CD4-positive, alpha-beta memory T cell (primary cell): ENCODE data around the gene ASIC3. TPM values are rescaled to one million over a fixed set of nuclear protein-coding genes. Genes with fewer than 3 reads are reported as not detected.

Experiments used
- CTCF ChIA-PET: fragments of 350-600 bp; sonication (Branson Sonifier 250); formaldehyde crosslinking; loops from one replicate; lab custom pipeline; 2021; ENCODE audit warnings: inconsistent platforms; ENCODE audit not compliant: partially characterized antibody; lab: Charles Lee
- POLR2A ChIA-PET: fragments of 350-600 bp; sonication (Branson Sonifier 250); formaldehyde crosslinking; loops from one replicate; lab custom pipeline; 2021; ENCODE audit not compliant: partially characterized antibody; lab: Charles Lee
- DNase-seq, 5 donors: peaks; one replicate each; pipeline versions ENCODE4 v3.0.0 to v3.0.0-alpha.2; 2020 to 2022; ENCODE audit warnings: mixed read lengths in 1 of 5
- H3K27ac ChIP-seq: one replicate; pipeline ENCODE4 v1.7.0; 2013; ENCODE audit warnings: low read depth, low read length
- H3K27me3 ChIP-seq: 2 replicates; pipeline ENCODE4 v1.7.0; 2013; ENCODE audit warnings: mild to moderate bottlenecking, low read length, moderate library complexity; ENCODE audit not compliant: insufficient read depth
- H3K36me3 ChIP-seq: 2 replicates; pipeline ENCODE4 v1.7.0; 2013; ENCODE audit warnings: mild to moderate bottlenecking, low read length, moderate library complexity; ENCODE audit not compliant: insufficient read depth
- H3K4me1 ChIP-seq: 2 replicates; pipeline ENCODE4 v1.7.0; 2013; ENCODE audit warnings: mild to moderate bottlenecking, low read length, moderate library complexity; ENCODE audit not compliant: insufficient read depth
- H3K4me3 ChIP-seq, 2 donors: one replicate each; pipeline ENCODE4 v1.7.0; 2013; ENCODE audit warnings: low read length in 2 of 2, mild to moderate bottlenecking in 1 of 2
- H3K9me3 ChIP-seq, 2 donors: one replicate each; pipeline ENCODE4 v1.7.0; 2013; ENCODE audit warnings: low read length in 2 of 2, control low read depth in 1 of 2; ENCODE audit not compliant: control insufficient read depth in 1 of 2
- H3K27ac Mint-ChIP-seq, 7 donors: one replicate each; pipeline ENCODE4 v1.8.0; 2020 to 2021; ENCODE audit warnings: mixed read lengths in 7 of 7, mild to moderate bottlenecking in 6 of 7, inconsistent platforms in 3 of 7, moderate library complexity in 3 of 7
- H3K27me3 Mint-ChIP-seq, 2 donors: one replicate each; pipeline ENCODE4 v1.8.0; 2020 to 2021; ENCODE audit warnings: mixed read lengths in 2 of 2
- H3K36me3 Mint-ChIP-seq, 2 donors: one replicate each; pipeline ENCODE4 v1.8.0; 2020 to 2021; ENCODE audit warnings: mixed read lengths in 2 of 2, inconsistent platforms in 1 of 2, mild to moderate bottlenecking in 1 of 2
- H3K4me1 Mint-ChIP-seq, 4 donors: one replicate each; pipeline ENCODE4 v1.8.0; 2020 to 2021; ENCODE audit warnings: mixed read lengths in 4 of 4, mild to moderate bottlenecking in 1 of 4
- H3K4me3 Mint-ChIP-seq, 8 donors: one replicate each; pipeline ENCODE4 v1.8.0; 2020 to 2021; ENCODE audit warnings: mixed read lengths in 8 of 8, mild to moderate bottlenecking in 7 of 8, moderate library complexity in 6 of 8, inconsistent platforms in 3 of 8
- H3K9me3 Mint-ChIP-seq, 8 donors: one replicate each; pipeline ENCODE4 v1.8.0; 2020 to 2021; ENCODE audit warnings: mixed read lengths in 8 of 8, mild to moderate bottlenecking in 5 of 8, inconsistent platforms in 3 of 8, moderate library complexity in 1 of 8
- intact Hi-C: fragments of 100-400 bp; cut with micrococcal nuclease; formaldehyde crosslinking; loops from one replicate; pipeline ENCODE4 v1.15.1; 2023
- polyA plus RNA-seq, 2 donors: library from polyadenylated mRNA; unstranded; fragments of 300-500 nt; fragmentation: Illumina TruSeq; gene quantifications; one replicate each; pipeline ENCODE4 v1.2.3, GENCODE V29; 2021
- total RNA-seq, 2 experiments: library from RNA; stranded (reverse); gene quantifications; one replicate each; pipeline ENCODE4 v1.2.3, GENCODE V29; 2021

ASIC3 gene
- total and polyA plus RNA-seq, 4 experiments from 2014 or later: 10.6 to 11.6 TPM; not detected in 2

DNA sequence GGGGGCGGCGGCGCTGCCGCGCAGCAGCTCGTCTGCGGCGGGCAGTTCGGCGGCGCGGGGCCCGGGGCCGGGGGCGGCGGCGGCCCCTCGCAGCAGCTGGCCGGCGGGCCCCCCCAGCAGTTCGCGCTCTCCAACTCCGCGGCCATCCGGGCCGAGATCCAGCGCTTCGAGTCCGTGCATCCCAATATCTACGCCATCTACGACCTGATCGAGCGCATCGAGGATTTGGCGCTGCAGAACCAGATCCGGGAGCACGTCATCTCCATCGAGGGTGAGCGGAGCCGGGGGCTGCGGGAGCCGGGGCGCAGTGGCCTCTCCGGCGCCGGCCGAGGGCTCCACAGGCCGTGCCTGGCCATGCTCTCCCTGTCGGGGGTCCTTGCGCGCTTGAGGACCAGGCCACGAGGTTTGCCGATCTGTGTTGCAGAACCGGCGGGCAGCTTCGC is 38.5 kb downstream of the ASIC3 start:
- H3K4me3 Mint-ChIP-seq: peak overlapping the region; percentile 90 to 94 (median 91)
- peaks cover 0 to 15% of the 10 kb centered on the region in 2 donors for H3K36me3 Mint-ChIP-seq
- Histone ChIP-seq H3K27ac (peak overlapping the region; percentile 62), H3K27me3 (no peaks in the 10 kb centered on the region), H3K4me3 (peak overlapping the region; percentile 69 to 88), H3K36me3 (no peaks in the 10 kb centered on the region), H3K4me1 (peaks cover 46% of the 10 kb centered on the region), H3K9me3 (no peaks in the 10 kb centered on the region)
- intact Hi-C loops: loop anchor here (1.0 to 10.0 kb wide), 2 partner anchors 24 to 112 kb away; partner anchors contain the start of gene KCNH2
- CTCF ChIA-PET: interaction anchor here (1.1 to 5.6 kb wide), 4 partner anchors 21 to 79 kb away, joined by 3 to 29 read pairs (median 7); no protein-coding TSS in a partner anchor
- peak in 3 of 5 donors; percentile 27 to 41 (median 37) for DNase-seq
- no peaks in the 10 kb centered on the region for H3K27me3 Mint-ChIP-seq
- POLR2A ChIA-PET: interaction anchor here (1.0 to 1.5 kb wide), 5 partner anchors 27 to 73 kb away, joined by 3 to 4 read pairs (median 4); partner anchors contain the start of gene ABCB8
- peak overlapping the region; percentile 63 to 96 (median 93) for H3K27ac Mint-ChIP-seq
- H3K4me1 Mint-ChIP-seq: peaks cover 22 to 52% (median 38%) of the 10 kb centered on the region in 4 donors
- peaks cover 0 to 2% (median 0%) of the 10 kb centered on the region in 8 donors for H3K9me3 Mint-ChIP-seq

- POLR2A ChIA-PET: interaction anchor here (1.0 to 1.5 kb wide), 6 partner anchors 27 to 74 kb away, joined by 3 to 5 read pairs (median 4); partner anchors contain the start of genes ABCB8 and CDK5
- Mint-ChIP-seq H3K4me3 (peak overlapping the region; percentile 90 to 94 (median 91)), H3K36me3 (peaks cover 0 to 15% of the 10 kb centered on the region in 2 donors), H3K27ac (peak overlapping the region; percentile 63 to 96 (median 94)), H3K9me3 (peaks cover 0 to 2% (median 0%) of the 10 kb centered on the region in 8 donors), H3K27me3 (no peaks in the 10 kb centered on the region), H3K4me1 (peaks cover 21 to 51% (median 34%) of the 10 kb centered on the region in 4 donors)
- H3K36me3 ChIP-seq: no peaks in the 10 kb centered on the region
- peak; percentile 29 to 65 (median 37) for DNase-seq
- H3K4me3 ChIP-seq: peak overlapping the region; percentile 69 to 88
- intact Hi-C loops: loop anchor here (1.0 to 10.0 kb wide), 2 partner anchors 24 to 113 kb away; partner anchors contain the start of gene KCNH2
- CTCF ChIA-PET: interaction anchor here (1.1 to 5.6 kb wide), 4 partner anchors 21 to 79 kb away, joined by 3 to 29 read pairs (median 7); no protein-coding TSS in a partner anchor
- peaks cover 40% of the 10 kb centered on the region for H3K4me1 ChIP-seq
- no peaks in the 10 kb centered on the region for H3K9me3 ChIP-seq
- H3K27ac ChIP-seq: peak overlapping the region; percentile 62
- H3K27me3 ChIP-seq: no peaks in the 10 kb centered on the region
Observed at GRCh38 chr7:151087245-151088018, 39.1 kb downstream of the ASIC3 start.

GRCh38 chr7:151088019-151088855 is 39.9 kb downstream of the ASIC3 start:
- H3K4me3 Mint-ChIP-seq: peak overlapping the region; percentile 67 to 82 (median 74)
- POLR2A ChIA-PET: interaction anchor here (1.0 to 1.5 kb wide), 4 partner anchors 10 to 75 kb away, joined by 4 to 5 read pairs (median 4); partner anchors contain the start of gene CDK5
- Histone ChIP-seq H3K27ac (peak overlapping the region; percentile 62), H3K4me3 (peak overlapping the region in 1 of 2 donors; percentile 88), H3K36me3 (no peaks in the 10 kb centered on the region), H3K27me3 (no peaks in the 10 kb centered on the region), H3K9me3 (no peaks in the 10 kb centered on the region), H3K4me1 (peaks cover 35% of the 10 kb centered on the region)
- peaks cover 0 to 2% (median 0%) of the 10 kb centered on the region in 8 donors for H3K9me3 Mint-ChIP-seq
- intact Hi-C loops: loop anchor here (10.0 kb wide), 1 partner anchor 113 kb away; the partner anchor contains the start of gene KCNH2
- H3K27me3 Mint-ChIP-seq: no peaks in the 10 kb centered on the region
- DNase-seq: no peak
- peaks cover 16 to 45% (median 29%) of the 10 kb centered on the region in 4 donors for H3K4me1 Mint-ChIP-seq
- H3K36me3 Mint-ChIP-seq: peaks cover 0 to 10% of the 10 kb centered on the region in 2 donors
- CTCF ChIA-PET: interaction anchor here (1.1 to 5.6 kb wide), 4 partner anchors 20 to 80 kb away, joined by 3 to 29 read pairs (median 7); no protein-coding TSS in a partner anchor
- H3K27ac Mint-ChIP-seq: peak overlapping the region; percentile 35 to 94 (median 77)

DNA sequence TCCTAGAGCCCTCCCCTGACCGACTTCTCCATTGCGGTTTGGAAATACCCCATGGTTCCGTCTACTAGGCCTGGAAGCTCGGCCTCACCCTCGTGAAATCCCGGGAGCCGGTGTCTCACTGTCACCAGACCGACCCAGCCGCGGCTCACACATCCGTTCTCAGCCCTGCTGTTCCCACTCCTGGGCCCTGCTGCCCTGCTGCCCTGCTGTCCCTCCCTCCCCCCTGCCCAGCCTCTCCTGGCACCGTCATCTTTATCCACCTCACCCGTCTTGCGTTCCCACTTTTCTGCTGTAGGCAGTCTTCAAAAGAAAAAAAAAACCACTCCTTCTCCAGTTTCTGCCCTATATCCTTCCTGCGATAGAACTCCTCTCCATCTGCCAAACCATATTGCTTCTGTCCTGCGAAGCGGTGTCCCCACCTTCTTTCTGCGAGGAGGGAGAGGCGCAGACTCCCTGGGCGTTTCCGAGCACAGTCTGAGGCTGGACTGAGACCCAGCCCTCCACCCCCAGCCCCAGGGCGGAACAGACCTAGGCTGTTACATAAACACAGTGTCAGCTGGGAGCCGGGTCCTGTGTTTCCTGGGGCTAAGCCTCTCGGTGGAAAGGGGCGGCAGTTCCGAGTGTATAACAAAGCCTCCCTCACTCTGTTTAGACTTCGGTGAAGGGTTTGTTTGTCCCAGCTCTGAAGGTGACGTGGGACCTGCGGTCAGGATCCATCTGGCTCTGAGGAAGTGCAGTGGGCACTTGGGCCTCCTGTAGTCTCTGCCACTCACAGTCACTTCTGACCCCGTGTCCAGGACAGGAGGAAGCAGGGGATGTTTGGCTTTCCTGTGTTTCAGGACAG is 40.7 kb downstream of the ASIC3 start:
- H3K4me3 Mint-ChIP-seq: peak overlapping the region; percentile 15 to 75 (median 62)
- H3K27ac ChIP-seq: no peak overlapping the region
- no peaks in the 10 kb centered on the region for H3K27me3 ChIP-seq
- peaks cover 0 to 6% of the 10 kb centered on the region in 2 donors for H3K36me3 Mint-ChIP-seq
- H3K4me1 Mint-ChIP-seq: peaks cover 16 to 37% (median 26%) of the 10 kb centered on the region in 4 donors
- DNase-seq: no peak
- intact Hi-C loops: loop anchor here (10.0 kb wide), 1 partner anchor 114 kb away; the partner anchor contains the start of gene KCNH2
- CTCF ChIA-PET: interaction anchor here (1.7 to 5.6 kb wide), 2 partner anchors 19 to 22 kb away, joined by 9 to 29 read pairs; no protein-coding TSS in a partner anchor
- peaks cover 0 to 2% (median 0%) of the 10 kb centered on the region in 8 donors for H3K9me3 Mint-ChIP-seq
- H3K4me3 ChIP-seq: no peak overlapping the region
- H3K36me3 ChIP-seq: no peaks in the 10 kb centered on the region
- peaks cover 29% of the 10 kb centered on the region for H3K4me1 ChIP-seq
- no peaks in the 10 kb centered on the region for H3K27me3 Mint-ChIP-seq
- no peaks in the 10 kb centered on the region for H3K9me3 ChIP-seq
- peak overlapping the region; percentile 23 to 87 (median 71) for H3K27ac Mint-ChIP-seq
- POLR2A ChIA-PET: interaction anchor here (1.0 kb wide), 2 partner anchors 11 to 30 kb away, joined by 3 to 5 read pairs; no protein-coding TSS in a partner anchor

- no peak for DNase-seq
- Mint-ChIP-seq H3K4me3 (no peak overlapping the region), H3K9me3 (no peaks in the 10 kb centered on the region), H3K27me3 (no peaks in the 10 kb centered on the region), H3K27ac (no peak overlapping the region), H3K36me3 (peaks cover 0 to 3% of the 10 kb centered on the region in 2 donors), H3K4me1 (peaks cover 14 to 27% (median 21%) of the 10 kb centered on the region in 4 donors)
- Histone ChIP-seq H3K36me3 (no peaks in the 10 kb centered on the region), H3K4me3 (no peak overlapping the region), H3K4me1 (peaks cover 28% of the 10 kb centered on the region), H3K27me3 (no peaks in the 10 kb centered on the region), H3K27ac (no peak overlapping the region), H3K9me3 (no peaks in the 10 kb centered on the region)
- ChIA-PET POLR2A (interaction anchor here (1.0 kb wide), 1 partner anchor 31 kb away, joined by 3 read pairs; no protein-coding TSS in a partner anchor), CTCF (interaction anchor here (0.9 to 1.5 kb wide), 2 partner anchors 21 to 71 kb away, joined by 3 to 5 read pairs; no protein-coding TSS in a partner anchor)
- intact Hi-C loops: loop anchor here (10.0 kb wide), 1 partner anchor 115 kb away; the partner anchor contains the start of gene KCNH2
Observed at GRCh38 chr7:151089893-151090730, 41.8 kb downstream of the ASIC3 start.
